GM12891 (cell line): ENCODE data around the gene COX6A1.

Experiments used
- PAX5 ChIP-seq: IDR thresholded peaks from 2 replicates; pipeline ENCODE4 v1.6.1; 2011; ENCODE audit warnings: low read length, moderate library complexity, mild to moderate bottlenecking; ENCODE audit not compliant: insufficient read depth, severe bottlenecking
- POLR2A ChIP-seq: IDR thresholded peaks from 2 replicates; pipeline ENCODE4 v1.6.1; 2011; ENCODE audit warnings: low read depth, low read length, control low read depth
- POLR2AphosphoS5 ChIP-seq: IDR thresholded peaks from 2 replicates; pipeline ENCODE4 v1.6.1; 2011; ENCODE audit warnings: low read depth, low read length, control low read depth
- POU2F2 ChIP-seq: IDR thresholded peaks from 2 replicates; pipeline ENCODE4 v1.6.1; 2011; ENCODE audit warnings: low read depth, mild to moderate bottlenecking, control low read depth, low read length, moderate library complexity
- SPI1 ChIP-seq: IDR thresholded peaks from 2 replicates; pipeline ENCODE4 v1.6.1; 2011; ENCODE audit warnings: low read depth, low read length, control low read depth

DNA sequence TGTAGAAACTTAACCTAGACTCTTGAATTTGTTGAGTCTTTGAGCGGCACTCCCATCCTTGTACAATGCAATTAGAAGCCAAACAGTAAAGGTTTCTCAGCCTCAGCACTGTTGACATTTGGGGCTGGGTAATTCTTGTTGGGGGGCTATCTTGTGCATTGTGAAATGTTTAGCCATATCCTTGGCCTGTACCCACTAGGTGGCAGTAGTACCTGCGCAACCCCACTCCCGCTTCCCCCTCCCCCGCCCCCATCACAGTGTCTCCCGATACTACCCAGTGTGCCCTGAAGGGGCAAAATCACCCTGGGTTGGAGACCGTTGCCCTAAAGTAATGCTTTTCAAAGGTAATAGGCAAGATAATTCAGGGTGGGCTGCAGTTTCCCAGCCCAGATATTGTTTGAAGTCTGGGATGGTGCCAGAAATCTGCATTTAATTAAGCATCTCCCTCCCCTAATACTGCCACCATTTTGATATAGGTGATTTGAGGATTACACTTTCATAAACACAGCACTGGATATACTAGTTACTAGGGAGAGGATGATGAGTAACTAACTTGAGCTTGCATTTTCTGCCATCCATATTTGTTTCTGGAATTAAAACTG lies 1.8 kb downstream of the COX6A1 start:
- no peak for TF ChIP-seq POU2F2
- no peak for TF ChIP-seq POLR2AphosphoS5
- TF ChIP-seq SPI1: no peak
- no peak for TF ChIP-seq PAX5
- TF ChIP-seq POLR2A: no peak
